ENCODE results near the gene DBH. TPM values are rescaled to one million over a fixed set of nuclear protein-coding genes. Genes with fewer than 3 reads are reported as not detected.

Gene DBH
- total RNA-seq, 1 donor from 2014 or later, result not detected

- H3K4me3 ChIP-seq (ENCODE audit: low read depth, low read length), result no peak overlapping the region
- DNase-seq (ENCODE audit: low read depth), result no peak
- TF ChIP-seq CTCF (conservative IDR thresholded peaks at IDR 0.05; ENCODE audit: low read depth, low read length), result no peak
Measured at GRCh38 chr9:133614056-133614455, 22.1 kb upstream of the DBH start.

GRCh38 chr9:133614678-133615077 lies 21.5 kb upstream of the DBH start:
- no peak overlapping the region for H3K4me3 ChIP-seq (ENCODE audit: low read depth, low read length)
- no peak for TF ChIP-seq CTCF (conservative IDR thresholded peaks at IDR 0.05; ENCODE audit: low read depth, low read length)
- no peak for DNase-seq (ENCODE audit: low read depth)

- DNase-seq (ENCODE audit: low read depth), result no peak
- no peak for TF ChIP-seq CTCF (conservative IDR thresholded peaks at IDR 0.05; ENCODE audit: low read depth, low read length)
- no peak overlapping the region for H3K4me3 ChIP-seq (ENCODE audit: low read depth, low read length)
Measured at GRCh38 chr9:133615186-133615585, 21.0 kb upstream of the DBH start.

- no peak for DNase-seq (ENCODE audit: low read depth)
- no peak for TF ChIP-seq CTCF (conservative IDR thresholded peaks at IDR 0.05; ENCODE audit: low read depth, low read length)
- H3K4me3 ChIP-seq (ENCODE audit: low read depth, low read length), result no peak overlapping the region
Measured at GRCh38 chr9:133615606-133616188, 20.5 kb upstream of the DBH start.

GRCh38 chr9:133616643-133617405 lies 19.3 kb upstream of the DBH start:
- DNase-seq (ENCODE audit: low read depth), result no peak
- TF ChIP-seq CTCF (conservative IDR thresholded peaks at IDR 0.05; ENCODE audit: low read depth, low read length), result no peak
- no peak overlapping the region for H3K4me3 ChIP-seq (ENCODE audit: low read depth, low read length)

- DNase-seq (ENCODE audit: low read depth), result no peak
- no peak for TF ChIP-seq CTCF (conservative IDR thresholded peaks at IDR 0.05; ENCODE audit: low read depth, low read length)
- no peak overlapping the region for H3K4me3 ChIP-seq (ENCODE audit: low read depth, low read length)
Measured at GRCh38 chr9:133618726-133619125, 17.4 kb upstream of the DBH start.

GRCh38 chr9:133619791-133620190 lies 16.4 kb upstream of the DBH start:
- TF ChIP-seq CTCF (conservative IDR thresholded peaks at IDR 0.05; ENCODE audit: low read depth, low read length), result no peak
- H3K4me3 ChIP-seq (ENCODE audit: low read depth, low read length), result no peak overlapping the region
- DNase-seq (ENCODE audit: low read depth), result no peak
